ENCODE data around the gene KDM4B.

DNA sequence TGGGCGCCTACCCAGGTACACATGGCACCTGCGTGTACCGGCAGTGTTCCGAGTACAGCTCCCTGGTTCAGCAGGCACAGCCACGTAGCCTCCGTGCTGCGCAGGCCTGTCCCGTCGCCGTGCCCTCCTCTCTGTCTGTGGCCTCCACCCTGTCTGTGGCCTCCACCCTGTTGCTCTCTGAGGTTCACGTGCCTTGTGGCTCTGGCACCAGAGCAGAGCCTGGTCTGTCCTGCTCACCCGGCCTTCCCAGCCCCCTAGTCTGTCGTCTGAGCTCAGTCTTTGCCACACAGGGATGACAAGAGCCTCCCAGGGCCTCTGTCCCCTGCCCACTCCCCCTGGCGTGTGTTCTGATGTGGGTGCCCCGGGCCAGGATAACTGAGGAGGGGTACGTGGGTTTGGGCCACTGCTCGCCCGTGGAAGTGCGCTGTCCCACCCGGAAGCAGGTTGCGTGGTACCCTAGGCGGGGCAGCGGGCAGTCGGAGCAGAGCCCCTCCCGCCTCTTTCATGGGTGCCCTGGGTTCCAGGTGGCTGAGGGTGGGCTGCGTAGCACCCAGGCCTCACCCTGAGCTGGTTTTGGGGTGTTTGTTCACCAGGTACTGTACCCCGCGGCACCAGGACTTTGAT, 71.7 kb downstream of the KDM4B start:
- TF ChIP-seq CTCF (IDR thresholded peaks at IDR 0.05), result no peak
- TF ChIP-seq POLR2A (IDR thresholded peaks at IDR 0.05; ENCODE audit: low read depth), result no peak
- no peak for TF ChIP-seq POLR2AphosphoS5 (IDR thresholded peaks at IDR 0.05)

Measured in esophagus muscularis mucosa (tissue), 3 donors.